Panc1 (cell line): Measurements from ENCODE around the gene SP100. TPM values are rescaled to one million over a fixed set of nuclear protein-coding genes. Genes with fewer than 3 reads are reported as not detected.

ENCODE experiments used
- ATAC-seq: fragments of 200-7000 bp; cut with Tn5 transposase; 2 replicates; pipeline ENCODE4 v1.9.1; 2020; ENCODE audit warnings: mild to moderate bottlenecking, moderate library complexity
- BruUV-seq: library from RNA; stranded (reverse); fragments of 400-500 nt; replicated peaks from 2 replicates; lab custom pipeline; 2021; lab: Mats Ljungman, UMichigan
- CTCF ChIA-PET: fragments of 300-600 bp; sonication (Branson Sonifier 250); formaldehyde crosslinking; loops from one replicate; lab custom pipeline; 2022; ENCODE audit warnings: antibody characterized with exemption; lab: Charles Lee
- POLR2A ChIA-PET: fragments of 300-600 bp; sonication (Branson Sonifier 250); formaldehyde crosslinking; loops from one replicate; lab custom pipeline; 2022; ENCODE audit warnings: antibody characterized with exemption; lab: Charles Lee
- DNase-seq: peaks from one replicate; pipeline ENCODE4 v3.0.0-alpha.2; 2010; ENCODE audit warnings: low read depth, low spot score
- H3K27ac ChIP-seq: 2 replicates; pipeline ENCODE4 v1.5.1; 2011; ENCODE audit warnings: mild to moderate bottlenecking, low read length, inconsistent platforms
- H3K27me3 ChIP-seq: fragments of 200-500 bp; sonication (Bioruptor generic); 2 replicates; pipeline ENCODE4 v1.6.0; 2014; ENCODE audit warnings: low read length, inconsistent platforms; ENCODE audit not compliant: control insufficient read depth, insufficient read depth
- H3K36me3 ChIP-seq: fragments of 200-500 bp; sonication (Bioruptor generic); 2 replicates; pipeline ENCODE4 v1.5.1; 2014; ENCODE audit warnings: inconsistent platforms, mild to moderate bottlenecking, low read length, moderate library complexity; ENCODE audit not compliant: control insufficient read depth, insufficient read depth
- H3K4me1 ChIP-seq: 2 replicates; pipeline ENCODE4 v1.5.1; 2011; ENCODE audit warnings: inconsistent platforms, mild to moderate bottlenecking, low read length, moderate library complexity; ENCODE audit not compliant: control insufficient read depth, insufficient read depth
- H3K4me3 ChIP-seq, 2 experiments: 2 replicates each; pipeline ENCODE4 v1.5.1; 2011 to 2012; ENCODE audit warnings: low read depth in 2 of 2, low read length in 2 of 2, mild to moderate bottlenecking in 2 of 2, inconsistent platforms in 1 of 2, moderate library complexity in 1 of 2
- H3K9me3 ChIP-seq: fragments of 200-500 bp; sonication (Bioruptor generic); 2 replicates; pipeline ENCODE4 v1.5.1; 2014; ENCODE audit warnings: low read depth, mild to moderate bottlenecking, inconsistent platforms, low read length, moderate library complexity; ENCODE audit not compliant: control insufficient read depth, insufficient read depth
- POLR2AphosphoS5 ChIP-seq: IDR thresholded peaks from 2 replicates; pipeline ENCODE4 v1.6.1; 2012; ENCODE audit warnings: mild to moderate bottlenecking, low read depth, low read length, moderate library complexity
- SIN3A ChIP-seq: IDR thresholded peaks from 2 replicates; pipeline ENCODE4 v1.6.1; 2012; ENCODE audit warnings: low read depth, mild to moderate bottlenecking, low read length, moderate library complexity, borderline replicate concordance; ENCODE audit not compliant: insufficient read depth
- TCF7L2 ChIP-seq: IDR thresholded peaks from 2 replicates; pipeline ENCODE4 v1.6.1; 2011; ENCODE audit warnings: mild to moderate bottlenecking, low read depth, low read length, inconsistent platforms
- in situ Hi-C: cut with HindIII; loops from 2 replicates; pipeline ENCODE4 v1.10.0; 2016; ENCODE audit warnings: low sequenced_read_pairs, low pct_unique_long_range_greater_than_20kb
- intact Hi-C: fragments of 100-400 bp; cut with micrococcal nuclease; formaldehyde crosslinking; loops from one replicate; pipeline ENCODE4 v1.10.0; 2022; ENCODE audit not compliant: unreplicated experiment
- total RNA-seq: library from RNA; stranded (reverse); gene quantifications from one replicate; pipeline ENCODE4 v1.2.1, GENCODE V29; 2021; ENCODE audit not compliant: unreplicated experiment
- TF ChIP-seq, protein P1 (sequence below), 2 experiments: IDR thresholded peaks; 2 replicates each; pipeline ENCODE4 v1.6.1; 2011 to 2012; ENCODE audit warnings: low read depth in 2 of 2, control low read depth in 1 of 2, low read length in 1 of 2, mild to moderate bottlenecking in 1 of 2, moderate library complexity in 1 of 2; ENCODE audit not compliant: insufficient read depth in 1 of 2
- TF ChIP-seq, protein P2 (sequence below): fragments of 450-650 bp; IDR thresholded peaks from 2 replicates; pipeline ENCODE4 v1.5.1; 2017; ENCODE audit warnings: mild to moderate bottlenecking

The SP100 gene
- total RNA-seq, 1 experiment from 2014 or later, result 27.2 TPM

DNA sequence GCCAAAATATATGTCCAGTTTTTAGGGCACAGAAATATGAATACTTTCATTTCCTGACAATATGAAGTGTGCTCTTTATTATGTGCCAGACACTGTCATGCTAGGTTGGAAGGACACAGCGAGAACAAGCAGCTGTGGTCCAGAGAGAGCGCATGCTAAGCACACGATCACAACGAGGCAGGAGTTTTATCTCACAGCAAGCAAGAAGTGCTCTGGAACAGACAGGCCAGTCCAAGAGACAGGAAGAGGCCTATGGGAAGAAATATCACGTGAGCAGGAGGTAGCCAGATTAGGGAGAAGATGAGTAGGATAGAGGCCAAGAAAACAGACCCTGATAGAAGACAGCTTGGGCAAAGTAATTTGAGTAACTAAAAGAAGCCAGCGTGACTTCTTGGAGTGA lies 161.1 kb downstream of the SP100 start:
- DNase-seq (no peak), ATAC-seq (no peak)
- Histone ChIP-seq H3K27ac (no peak overlapping the region), H3K27me3 (peaks cover 6% of the 10 kb centered on the region), H3K4me1 (no peaks in the 10 kb centered on the region), H3K36me3 (no peaks in the 10 kb centered on the region), H3K4me3 (no peak overlapping the region), H3K9me3 (no peaks in the 10 kb centered on the region)
- POLR2A ChIA-PET, result no interaction called here
- intact Hi-C loops, result no loop called here
- TF ChIP-seq POLR2AphosphoS5 (no peak), SIN3A (no peak), TCF7L2 (no peak)
- TF ChIP-seq, protein P1, sequence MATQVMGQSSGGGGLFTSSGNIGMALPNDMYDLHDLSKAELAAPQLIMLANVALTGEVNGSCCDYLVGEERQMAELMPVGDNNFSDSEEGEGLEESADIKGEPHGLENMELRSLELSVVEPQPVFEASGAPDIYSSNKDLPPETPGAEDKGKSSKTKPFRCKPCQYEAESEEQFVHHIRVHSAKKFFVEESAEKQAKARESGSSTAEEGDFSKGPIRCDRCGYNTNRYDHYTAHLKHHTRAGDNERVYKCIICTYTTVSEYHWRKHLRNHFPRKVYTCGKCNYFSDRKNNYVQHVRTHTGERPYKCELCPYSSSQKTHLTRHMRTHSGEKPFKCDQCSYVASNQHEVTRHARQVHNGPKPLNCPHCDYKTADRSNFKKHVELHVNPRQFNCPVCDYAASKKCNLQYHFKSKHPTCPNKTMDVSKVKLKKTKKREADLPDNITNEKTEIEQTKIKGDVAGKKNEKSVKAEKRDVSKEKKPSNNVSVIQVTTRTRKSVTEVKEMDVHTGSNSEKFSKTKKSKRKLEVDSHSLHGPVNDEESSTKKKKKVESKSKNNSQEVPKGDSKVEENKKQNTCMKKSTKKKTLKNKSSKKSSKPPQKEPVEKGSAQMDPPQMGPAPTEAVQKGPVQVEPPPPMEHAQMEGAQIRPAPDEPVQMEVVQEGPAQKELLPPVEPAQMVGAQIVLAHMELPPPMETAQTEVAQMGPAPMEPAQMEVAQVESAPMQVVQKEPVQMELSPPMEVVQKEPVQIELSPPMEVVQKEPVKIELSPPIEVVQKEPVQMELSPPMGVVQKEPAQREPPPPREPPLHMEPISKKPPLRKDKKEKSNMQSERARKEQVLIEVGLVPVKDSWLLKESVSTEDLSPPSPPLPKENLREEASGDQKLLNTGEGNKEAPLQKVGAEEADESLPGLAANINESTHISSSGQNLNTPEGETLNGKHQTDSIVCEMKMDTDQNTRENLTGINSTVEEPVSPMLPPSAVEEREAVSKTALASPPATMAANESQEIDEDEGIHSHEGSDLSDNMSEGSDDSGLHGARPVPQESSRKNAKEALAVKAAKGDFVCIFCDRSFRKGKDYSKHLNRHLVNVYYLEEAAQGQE (IDR thresholded peaks at IDR 0.05; ENCODE audit: insufficient read depth in 1 of 2, low read depth in 2 of 2, low read length in 1 of 2), result no peak
- BruUV-seq, result no TSS peak
- CTCF ChIA-PET, result no interaction called here
- in situ Hi-C loops, result no loop called here

DNA sequence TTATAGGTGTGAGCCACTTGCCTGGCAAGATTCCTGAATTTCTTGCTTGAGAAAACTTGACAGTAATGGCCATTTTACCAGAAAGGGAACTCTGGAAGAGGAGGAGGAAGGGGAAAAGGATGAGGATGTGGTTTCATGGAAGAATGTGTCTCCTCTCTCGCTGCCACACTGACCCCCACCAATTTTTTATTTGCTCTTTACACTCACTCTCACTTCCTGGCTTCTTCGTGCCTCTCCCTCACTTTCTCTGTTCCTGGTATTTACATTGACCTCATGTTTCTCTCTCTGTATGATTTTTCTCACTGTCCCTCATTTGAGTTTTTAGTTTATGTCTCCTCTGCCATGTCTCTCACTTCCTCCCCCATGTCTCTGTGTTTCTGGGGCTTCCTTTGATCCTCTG lies 162.1 kb downstream of the SP100 start:
- CTCF ChIA-PET, result no interaction called here
- no TSS peak for BruUV-seq
- DNase-seq, result no peak
- H3K9me3 ChIP-seq, result no peaks in the 10 kb centered on the region
- no peaks in the 10 kb centered on the region for H3K36me3 ChIP-seq
- POLR2A ChIA-PET, result no interaction called here
- no peak overlapping the region for H3K27ac ChIP-seq
- peaks cover 6% of the 10 kb centered on the region for H3K27me3 ChIP-seq
- intact Hi-C loops (no loop called here), in situ Hi-C loops (no loop called here)
- TF ChIP-seq SIN3A (no peak), TCF7L2 (no peak), POLR2AphosphoS5 (no peak)
- TF ChIP-seq, protein P2, sequence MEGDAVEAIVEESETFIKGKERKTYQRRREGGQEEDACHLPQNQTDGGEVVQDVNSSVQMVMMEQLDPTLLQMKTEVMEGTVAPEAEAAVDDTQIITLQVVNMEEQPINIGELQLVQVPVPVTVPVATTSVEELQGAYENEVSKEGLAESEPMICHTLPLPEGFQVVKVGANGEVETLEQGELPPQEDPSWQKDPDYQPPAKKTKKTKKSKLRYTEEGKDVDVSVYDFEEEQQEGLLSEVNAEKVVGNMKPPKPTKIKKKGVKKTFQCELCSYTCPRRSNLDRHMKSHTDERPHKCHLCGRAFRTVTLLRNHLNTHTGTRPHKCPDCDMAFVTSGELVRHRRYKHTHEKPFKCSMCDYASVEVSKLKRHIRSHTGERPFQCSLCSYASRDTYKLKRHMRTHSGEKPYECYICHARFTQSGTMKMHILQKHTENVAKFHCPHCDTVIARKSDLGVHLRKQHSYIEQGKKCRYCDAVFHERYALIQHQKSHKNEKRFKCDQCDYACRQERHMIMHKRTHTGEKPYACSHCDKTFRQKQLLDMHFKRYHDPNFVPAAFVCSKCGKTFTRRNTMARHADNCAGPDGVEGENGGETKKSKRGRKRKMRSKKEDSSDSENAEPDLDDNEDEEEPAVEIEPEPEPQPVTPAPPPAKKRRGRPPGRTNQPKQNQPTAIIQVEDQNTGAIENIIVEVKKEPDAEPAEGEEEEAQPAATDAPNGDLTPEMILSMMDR, result no peak
- TF ChIP-seq, protein P1 (IDR thresholded peaks at IDR 0.05; ENCODE audit: insufficient read depth in 1 of 2, low read depth in 2 of 2, low read length in 1 of 2), result no peak
- H3K4me3 ChIP-seq, result no peak overlapping the region
- ATAC-seq, result no peak
- no peaks in the 10 kb centered on the region for H3K4me1 ChIP-seq
